ENCODE results near the gene CHRNB4.

CHRNB4 gene

GRCh38 chr15:78675206-78675605 lies 34.2 kb upstream of the CHRNB4 start:
- no peak for ATAC-seq
- Mint-ChIP-seq H3K9me3 (no peaks in the 10 kb centered on the region), H3K4me3 (no peak overlapping the region), H3K36me3 (no peaks in the 10 kb centered on the region), H3K4me1 (no peaks in the 10 kb centered on the region), H3K27ac (no peak overlapping the region), H3K27me3 (no peaks in the 10 kb centered on the region)

GRCh38 chr15:78673917-78674444 lies 33.0 kb upstream of the CHRNB4 start:
- Mint-ChIP-seq H3K36me3 (no peaks in the 10 kb centered on the region), H3K27ac (no peak overlapping the region), H3K4me3 (no peak overlapping the region), H3K27me3 (no peaks in the 10 kb centered on the region), H3K9me3 (no peaks in the 10 kb centered on the region), H3K4me1 (no peaks in the 10 kb centered on the region)
- ATAC-seq, result no peak

GRCh38 chr15:78673476-78673875 lies 32.5 kb upstream of the CHRNB4 start:
- H3K27ac Mint-ChIP-seq, result no peak overlapping the region
- no peaks in the 10 kb centered on the region for H3K9me3 Mint-ChIP-seq

GRCh38 chr15:78672285-78673014 lies 31.4 kb upstream of the CHRNB4 start:
- H3K27ac Mint-ChIP-seq, result no peak overlapping the region
- peaks cover 15% of the 10 kb centered on the region for H3K27me3 Mint-ChIP-seq
- no peaks in the 10 kb centered on the region for H3K4me1 Mint-ChIP-seq
- no peak overlapping the region for H3K4me3 Mint-ChIP-seq
- H3K36me3 Mint-ChIP-seq, result no peaks in the 10 kb centered on the region
- H3K9me3 Mint-ChIP-seq, result no peaks in the 10 kb centered on the region
- ATAC-seq, result no peak

More at GRCh38 chr15:78673476-78673875, 32.5 kb upstream of the CHRNB4 start:
- Mint-ChIP-seq H3K4me1 (no peaks in the 10 kb centered on the region), H3K36me3 (no peaks in the 10 kb centered on the region), H3K27me3 (peaks cover 5% of the 10 kb centered on the region), H3K4me3 (no peak overlapping the region)
- ATAC-seq, result no peak

DNA sequence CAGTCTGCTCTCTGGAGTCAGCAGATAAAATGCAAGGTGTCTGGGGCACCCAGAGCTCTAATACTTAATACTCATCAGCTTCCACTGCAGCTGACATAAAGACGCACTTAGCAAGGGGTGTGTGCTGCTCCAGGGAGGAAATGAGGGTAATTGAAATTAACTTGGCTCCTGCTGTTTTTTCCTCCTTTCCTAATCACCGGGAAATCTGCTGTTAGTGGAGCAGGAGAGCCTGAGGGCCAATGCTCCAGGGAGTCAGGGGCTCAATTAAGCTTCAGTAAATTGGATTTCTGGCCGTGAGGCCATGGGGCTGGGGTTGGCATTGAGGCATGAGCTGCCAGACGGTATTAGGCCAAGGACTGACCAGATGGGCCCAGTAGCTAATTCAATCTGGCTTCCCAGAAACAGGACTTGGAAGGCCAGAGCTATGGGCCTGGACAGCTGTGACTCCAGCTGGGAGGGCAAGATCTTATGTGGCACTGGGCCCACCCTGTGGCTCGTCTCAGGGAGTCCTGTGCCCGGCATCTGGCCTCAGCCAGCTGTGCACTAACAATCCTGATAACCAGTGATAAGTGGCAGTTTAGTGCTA lies 30.7 kb upstream of the CHRNB4 start:
- Mint-ChIP-seq H3K9me3 (no peaks in the 10 kb centered on the region), H3K4me1 (peaks cover under 1% of the 10 kb centered on the region), H3K27ac (no peak overlapping the region)

DNA sequence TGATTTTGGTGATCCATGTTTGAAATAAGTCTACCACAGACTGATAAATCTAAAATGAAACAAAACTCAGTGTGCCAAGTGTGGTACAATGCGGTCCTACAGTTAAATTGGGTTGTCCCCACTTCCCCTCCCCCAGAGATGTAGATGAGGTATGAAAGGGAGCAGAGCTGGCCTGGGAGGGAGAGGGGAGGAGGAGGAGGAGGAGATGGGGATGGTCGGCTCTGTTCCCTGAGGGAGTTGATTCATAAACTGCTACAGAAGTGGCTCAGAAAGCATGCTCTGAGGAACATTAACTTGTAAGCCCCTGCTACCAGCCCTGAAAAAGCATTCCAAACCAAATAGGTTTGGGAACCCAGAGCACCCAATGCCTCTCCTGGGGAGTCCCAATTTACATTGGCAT lies 28.0 kb upstream of the CHRNB4 start:
- H3K27ac Mint-ChIP-seq, result no peak overlapping the region
- no peaks in the 10 kb centered on the region for H3K9me3 Mint-ChIP-seq
- H3K4me1 Mint-ChIP-seq, result peaks cover 10% of the 10 kb centered on the region
- no peak overlapping the region for H3K4me3 Mint-ChIP-seq
- ATAC-seq, result no peak
- H3K36me3 Mint-ChIP-seq, result no peaks in the 10 kb centered on the region
- H3K27me3 Mint-ChIP-seq, result peaks cover 30% of the 10 kb centered on the region

More for the DNA sequence above, 30.7 kb upstream of the CHRNB4 start:
- ATAC-seq, result no peak
- no peak overlapping the region for H3K4me3 Mint-ChIP-seq
- no peaks in the 10 kb centered on the region for H3K36me3 Mint-ChIP-seq
- peaks cover 22% of the 10 kb centered on the region for H3K27me3 Mint-ChIP-seq

DNA sequence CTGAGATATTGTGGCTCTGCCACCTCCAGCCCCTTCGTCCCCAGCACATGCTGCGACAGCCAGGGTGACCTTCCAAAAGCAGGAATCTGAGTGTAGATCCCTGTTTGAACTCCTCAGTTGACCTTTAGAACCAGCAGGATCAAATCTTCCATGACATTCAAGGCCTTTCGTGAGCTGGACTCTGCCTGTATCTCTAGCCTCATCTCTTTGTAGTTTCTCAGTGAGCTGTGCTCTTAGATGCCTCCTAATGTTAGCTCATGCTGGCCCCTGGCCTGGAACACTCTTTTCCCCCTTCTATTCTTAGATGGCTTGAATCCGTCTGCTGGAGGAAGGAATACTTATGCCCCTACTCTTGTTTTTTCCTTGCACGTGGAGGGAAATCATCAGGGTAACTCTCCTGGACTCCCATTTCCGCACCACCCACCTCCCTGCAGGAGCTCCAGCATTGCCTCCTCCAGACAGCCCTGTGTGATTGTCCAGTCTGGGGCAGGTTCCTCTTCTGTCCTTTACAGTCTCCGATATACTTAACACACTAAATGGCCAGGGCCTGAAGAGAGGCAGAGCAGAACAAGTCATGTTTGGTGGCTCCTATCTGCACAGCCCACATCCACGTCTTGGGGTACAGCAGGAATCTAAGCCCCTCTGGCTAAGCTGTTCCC lies 26.7 kb upstream of the CHRNB4 start:
- Mint-ChIP-seq H3K4me1 (peaks cover 10% of the 10 kb centered on the region), H3K4me3 (no peak overlapping the region), H3K27ac (no peak overlapping the region)

DNA sequence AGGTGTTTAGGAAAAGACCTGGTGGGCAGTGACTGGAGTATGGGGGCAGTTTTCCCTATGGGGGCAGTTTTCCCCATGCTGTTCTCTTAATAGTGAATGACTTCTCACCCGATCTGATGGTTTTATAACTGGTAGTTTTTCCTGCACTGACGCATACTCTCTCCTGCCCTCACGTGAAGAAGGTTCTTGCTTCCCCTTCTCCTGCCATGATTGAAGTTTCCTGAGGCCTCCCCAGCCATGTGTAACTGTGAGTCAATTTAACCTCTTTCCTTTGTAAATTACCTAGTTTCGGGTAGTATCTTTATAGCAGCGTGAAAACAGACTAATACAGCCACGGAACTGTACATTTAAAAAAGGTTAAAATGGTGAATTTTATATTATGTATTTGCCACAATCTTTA lies 25.0 kb upstream of the CHRNB4 start:
- peaks cover 39% of the 10 kb centered on the region for H3K27me3 Mint-ChIP-seq
- no peak overlapping the region for H3K4me3 Mint-ChIP-seq
- H3K4me1 Mint-ChIP-seq, result peaks cover 10% of the 10 kb centered on the region
- no peak for ATAC-seq
- no peaks in the 10 kb centered on the region for H3K9me3 Mint-ChIP-seq
- H3K36me3 Mint-ChIP-seq, result no peaks in the 10 kb centered on the region
- H3K27ac Mint-ChIP-seq, result no peak overlapping the region

More for the DNA sequence above, 26.7 kb upstream of the CHRNB4 start:
- peaks cover 30% of the 10 kb centered on the region for H3K27me3 Mint-ChIP-seq
- no peaks in the 10 kb centered on the region for H3K36me3 Mint-ChIP-seq
- no peak for ATAC-seq
- H3K9me3 Mint-ChIP-seq, result no peaks in the 10 kb centered on the region

GRCh38 chr15:78663703-78664102 lies 22.7 kb upstream of the CHRNB4 start:
- ATAC-seq, result no peak
- Mint-ChIP-seq H3K27ac (no peak overlapping the region), H3K36me3 (no peaks in the 10 kb centered on the region), H3K4me1 (peaks cover 10% of the 10 kb centered on the region), H3K9me3 (no peaks in the 10 kb centered on the region), H3K27me3 (peaks cover 46% of the 10 kb centered on the region), H3K4me3 (no peak overlapping the region)

DNA sequence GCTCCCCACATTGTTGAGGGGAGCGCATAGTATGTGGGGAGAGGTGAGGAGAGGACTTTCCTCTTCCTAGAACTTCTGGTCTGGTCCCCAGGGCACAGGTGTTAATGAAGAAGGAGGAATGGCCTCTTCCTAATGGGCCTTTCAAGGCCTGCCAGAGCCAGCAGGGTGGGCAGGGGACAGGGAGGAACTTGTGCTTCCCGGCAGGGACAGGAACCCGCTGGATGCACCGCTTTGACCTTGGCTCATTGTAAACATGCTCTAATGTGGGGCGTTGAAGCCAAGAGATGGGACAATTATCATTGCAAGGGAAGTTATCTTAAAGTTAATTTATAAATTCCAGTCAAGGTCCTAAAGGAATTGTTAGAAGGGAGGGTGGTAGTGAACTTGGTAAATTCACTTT lies 21.0 kb upstream of the CHRNB4 start:
- peaks cover 30% of the 10 kb centered on the region for H3K27me3 Mint-ChIP-seq
- no peak for ATAC-seq
- no peaks in the 10 kb centered on the region for H3K9me3 Mint-ChIP-seq
- peaks cover 10% of the 10 kb centered on the region for H3K4me1 Mint-ChIP-seq
- H3K27ac Mint-ChIP-seq, result no peak overlapping the region
- no peak overlapping the region for H3K4me3 Mint-ChIP-seq
- H3K36me3 Mint-ChIP-seq, result no peaks in the 10 kb centered on the region

DNA sequence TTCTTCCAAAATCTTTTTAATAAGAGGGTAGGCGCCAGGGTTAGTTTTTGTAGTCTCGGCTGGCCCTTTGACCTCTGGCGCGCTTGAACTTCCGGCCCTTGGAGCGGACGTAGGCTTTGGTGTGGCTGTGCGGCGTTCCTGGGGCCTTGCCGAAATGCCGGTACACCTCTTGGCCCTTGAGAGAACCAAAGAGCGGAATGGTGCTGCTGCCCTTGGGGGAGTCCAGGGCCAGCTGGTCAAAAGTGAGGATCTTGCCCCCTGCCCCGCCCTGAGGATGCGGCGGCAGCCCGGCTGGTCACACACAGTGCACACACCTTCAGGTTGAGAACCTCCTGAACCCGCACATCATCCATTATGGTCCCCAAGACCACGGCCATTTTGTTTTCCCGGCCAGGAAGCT lies 20.0 kb upstream of the CHRNB4 start:
- no peaks in the 10 kb centered on the region for H3K36me3 Mint-ChIP-seq
- peaks cover 19% of the 10 kb centered on the region for H3K27me3 Mint-ChIP-seq
- peaks cover 2% of the 10 kb centered on the region for H3K4me1 Mint-ChIP-seq
- no peaks in the 10 kb centered on the region for H3K9me3 Mint-ChIP-seq
- H3K27ac Mint-ChIP-seq, result no peak overlapping the region
- H3K4me3 Mint-ChIP-seq, result no peak overlapping the region
- ATAC-seq, result no peak

GRCh38 chr15:78660584-78660983 lies 19.6 kb upstream of the CHRNB4 start:
- Mint-ChIP-seq H3K9me3 (no peaks in the 10 kb centered on the region), H3K4me3 (no peak overlapping the region), H3K27me3 (peaks cover 18% of the 10 kb centered on the region), H3K4me1 (no peaks in the 10 kb centered on the region), H3K27ac (no peak overlapping the region), H3K36me3 (no peaks in the 10 kb centered on the region)
- no peak for ATAC-seq

- no peaks in the 10 kb centered on the region for H3K4me1 Mint-ChIP-seq
- ATAC-seq, result no peak
- H3K9me3 Mint-ChIP-seq, result no peaks in the 10 kb centered on the region
- H3K4me3 Mint-ChIP-seq, result no peak overlapping the region
- no peaks in the 10 kb centered on the region for H3K36me3 Mint-ChIP-seq
- no peak overlapping the region for H3K27ac Mint-ChIP-seq
- peaks cover 27% of the 10 kb centered on the region for H3K27me3 Mint-ChIP-seq
Observed at GRCh38 chr15:78658823-78659222, 17.8 kb upstream of the CHRNB4 start.

GRCh38 chr15:78654272-78654671 lies 13.3 kb upstream of the CHRNB4 start:
- no peaks in the 10 kb centered on the region for H3K4me1 Mint-ChIP-seq
- peaks cover 20% of the 10 kb centered on the region for H3K27me3 Mint-ChIP-seq
- ATAC-seq, result no peak
- H3K9me3 Mint-ChIP-seq, result no peaks in the 10 kb centered on the region
- H3K4me3 Mint-ChIP-seq, result no peak overlapping the region
- no peaks in the 10 kb centered on the region for H3K36me3 Mint-ChIP-seq
- H3K27ac Mint-ChIP-seq, result no peak overlapping the region

- H3K4me1 Mint-ChIP-seq, result no peaks in the 10 kb centered on the region
- H3K27me3 Mint-ChIP-seq, result peaks cover 15% of the 10 kb centered on the region
- ATAC-seq, result no peak
- H3K36me3 Mint-ChIP-seq, result no peaks in the 10 kb centered on the region
- H3K9me3 Mint-ChIP-seq, result no peaks in the 10 kb centered on the region
- no peak overlapping the region for H3K27ac Mint-ChIP-seq
- no peak overlapping the region for H3K4me3 Mint-ChIP-seq
Observed at GRCh38 chr15:78651930-78652615, 11.1 kb upstream of the CHRNB4 start.
